Measurements from ENCODE around the gene BTG4.

Gene BTG4

DNA sequence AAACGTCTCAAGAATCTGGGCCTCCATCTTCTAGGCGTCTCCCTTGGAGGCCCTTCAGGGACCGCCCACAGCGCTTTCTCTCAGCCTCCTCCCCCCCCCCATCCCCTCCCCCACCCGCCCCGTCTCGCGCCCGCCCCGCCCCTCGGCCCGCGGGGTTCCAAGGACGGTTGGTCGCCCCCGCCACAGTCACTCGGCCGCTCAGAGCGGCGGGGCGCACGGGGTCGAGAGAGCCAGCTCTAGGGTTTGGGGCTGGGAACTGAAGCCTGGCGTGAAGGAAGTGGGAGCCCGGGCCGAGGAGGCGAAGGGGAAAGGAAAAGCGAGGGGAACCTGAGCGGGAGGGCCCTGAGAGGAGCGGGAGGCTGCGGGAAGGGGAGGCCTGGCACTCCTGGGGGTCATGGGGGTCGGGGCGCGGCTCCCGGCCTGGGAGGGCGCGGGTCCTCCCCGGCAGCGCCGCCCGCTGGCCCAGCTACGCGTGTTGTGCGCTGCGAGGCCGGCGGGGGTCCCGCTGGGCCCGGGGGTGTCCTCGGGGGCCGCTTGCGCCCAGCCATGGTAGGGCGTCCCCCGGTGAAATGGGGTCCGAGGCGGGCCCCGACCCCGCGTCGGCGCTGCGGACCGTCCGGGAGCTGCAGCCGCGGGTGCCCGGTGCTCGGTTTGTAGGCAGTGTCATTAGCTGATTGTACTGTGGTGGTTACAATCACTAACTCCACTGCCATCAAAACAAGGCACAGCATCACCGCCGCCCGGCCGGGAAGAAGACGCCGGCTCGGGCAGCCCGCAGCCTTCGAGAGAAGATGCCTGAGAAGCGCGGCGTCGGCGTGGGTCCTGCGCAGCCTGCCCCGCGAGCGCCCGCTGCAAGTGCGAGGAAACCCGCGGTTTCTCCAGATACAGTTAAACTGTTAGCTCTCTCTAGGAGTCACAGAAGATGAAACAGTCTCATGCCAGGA is at the start of gene BTG4:
Gene BTG4, minus strand, starts transcription at position 91 of the 944 bp plus-strand sequence. CDS start 13,610 bp downstream, outside the sequence.
- Mint-ChIP-seq H3K4me1 (ENCODE audit: low read depth) (peaks cover 22% of the 10 kb centered on the region), H3K4me3 (peak within 1 kb of the TSS; percentile 70), H3K9me3 (no peaks in the 10 kb centered on the region), H3K36me3 (ENCODE audit: low read depth) (no peaks in the 10 kb centered on the region), H3K27ac (no peak within 1 kb of the TSS), H3K27me3 (peaks cover 44% of the 10 kb centered on the region)

- H3K4me1 Mint-ChIP-seq (ENCODE audit: low read depth) = no peaks in the 10 kb centered on the region
- H3K4me3 Mint-ChIP-seq = no peak overlapping the region
- H3K27me3 Mint-ChIP-seq = no peaks in the 10 kb centered on the region
- no peak overlapping the region for H3K27ac Mint-ChIP-seq
- peaks cover 7% of the 10 kb centered on the region for H3K36me3 Mint-ChIP-seq (ENCODE audit: low read depth)
- H3K9me3 Mint-ChIP-seq = no peaks in the 10 kb centered on the region
Measured at GRCh38 chr11:111561791-111562325, 49.7 kb upstream of the BTG4 start.

GRCh38 chr11:111561306-111561705 is 49.1 kb upstream of the BTG4 start:
- Mint-ChIP-seq H3K27me3 (no peaks in the 10 kb centered on the region), H3K27ac (no peak overlapping the region), H3K36me3 (ENCODE audit: low read depth) (peaks cover 12% of the 10 kb centered on the region), H3K4me3 (no peak overlapping the region), H3K4me1 (ENCODE audit: low read depth) (no peaks in the 10 kb centered on the region), H3K9me3 (no peaks in the 10 kb centered on the region)

GRCh38 chr11:111560800-111561199 is 48.6 kb upstream of the BTG4 start:
- Mint-ChIP-seq H3K27me3 (no peaks in the 10 kb centered on the region), H3K4me3 (no peak overlapping the region), H3K4me1 (ENCODE audit: low read depth) (no peaks in the 10 kb centered on the region), H3K36me3 (ENCODE audit: low read depth) (peaks cover 17% of the 10 kb centered on the region), H3K9me3 (peaks cover 3% of the 10 kb centered on the region), H3K27ac (no peak overlapping the region)

DNA sequence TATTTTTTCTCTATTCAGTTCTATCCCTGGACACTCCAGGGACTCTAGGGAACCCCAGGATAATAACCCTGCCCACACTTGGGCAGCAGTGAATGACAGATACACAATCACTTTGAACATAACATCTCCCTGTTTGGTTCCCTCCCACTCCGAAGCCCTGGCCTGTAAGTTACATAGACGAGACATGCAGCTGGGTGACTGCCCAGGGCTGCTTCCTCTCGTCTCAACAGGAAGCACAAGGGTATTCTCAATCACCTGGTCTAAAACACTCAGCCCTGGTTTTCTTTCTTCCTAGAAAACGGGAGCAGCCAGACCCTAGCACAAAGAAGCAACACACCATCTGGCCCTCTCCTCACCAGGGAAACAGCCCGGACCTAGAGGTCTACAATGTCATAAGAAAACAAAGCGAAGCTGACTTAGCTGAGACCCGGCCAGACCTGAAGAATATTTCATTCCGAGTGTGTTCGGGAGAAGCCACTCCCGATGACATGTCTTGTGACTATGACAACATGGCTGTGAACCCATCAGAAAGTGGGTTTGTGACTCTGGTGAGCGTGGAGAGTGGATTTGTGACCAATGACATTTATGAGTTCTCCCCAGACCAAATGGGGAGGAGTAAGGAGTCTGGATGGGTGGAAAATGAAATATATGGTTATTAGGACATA is 47.7 kb upstream of the BTG4 start:
- H3K27me3 Mint-ChIP-seq = no peaks in the 10 kb centered on the region
- no peaks in the 10 kb centered on the region for H3K4me1 Mint-ChIP-seq (ENCODE audit: low read depth)
- peaks cover 26% of the 10 kb centered on the region for H3K36me3 Mint-ChIP-seq (ENCODE audit: low read depth)
- no peak overlapping the region for H3K4me3 Mint-ChIP-seq
- H3K9me3 Mint-ChIP-seq = peaks cover 9% of the 10 kb centered on the region
- H3K27ac Mint-ChIP-seq = no peak overlapping the region

DNA sequence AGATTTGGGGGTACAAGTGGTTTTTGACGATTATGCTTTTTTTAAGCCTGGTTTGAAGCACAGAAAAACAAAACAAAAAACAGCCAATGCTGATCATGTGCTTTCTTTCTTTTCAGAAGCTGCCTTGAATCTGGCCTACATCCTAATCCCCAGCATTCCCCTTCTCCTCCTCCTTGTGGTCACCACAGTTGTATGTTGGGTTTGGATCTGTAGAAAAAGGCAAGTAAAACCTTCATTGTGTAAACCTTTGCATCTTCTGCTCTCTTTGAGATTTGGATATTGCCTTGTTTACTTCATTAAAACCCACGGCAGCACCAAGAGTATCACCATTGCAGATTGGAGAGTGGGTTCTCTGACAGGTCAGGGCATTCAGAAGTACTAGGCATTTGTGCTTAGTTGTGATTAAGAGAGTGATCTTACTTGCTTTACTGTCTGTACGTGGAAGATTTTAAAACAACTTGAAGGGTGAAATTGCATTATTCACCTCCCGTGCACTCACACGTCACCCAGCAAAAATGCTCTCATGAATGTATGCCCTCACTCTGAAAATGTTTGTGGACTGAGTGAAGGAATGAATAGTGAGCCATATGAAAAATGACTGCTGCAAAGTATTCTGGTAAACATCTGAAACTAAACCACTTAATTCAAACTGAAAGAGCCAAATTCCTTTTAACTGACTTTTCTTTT is 45.4 kb upstream of the BTG4 start:
- Mint-ChIP-seq H3K4me1 (ENCODE audit: low read depth) (no peaks in the 10 kb centered on the region), H3K36me3 (ENCODE audit: low read depth) (peaks cover 34% of the 10 kb centered on the region), H3K9me3 (peaks cover 9% of the 10 kb centered on the region), H3K27ac (no peak overlapping the region), H3K4me3 (no peak overlapping the region), H3K27me3 (no peaks in the 10 kb centered on the region)

GRCh38 chr11:111555255-111555654 is 43.1 kb upstream of the BTG4 start:
- no peak overlapping the region for H3K4me3 Mint-ChIP-seq
- no peaks in the 10 kb centered on the region for H3K4me1 Mint-ChIP-seq (ENCODE audit: low read depth)
- H3K9me3 Mint-ChIP-seq = peaks cover 9% of the 10 kb centered on the region
- no peak overlapping the region for H3K27ac Mint-ChIP-seq
- peaks cover 34% of the 10 kb centered on the region for H3K36me3 Mint-ChIP-seq (ENCODE audit: low read depth)
- H3K27me3 Mint-ChIP-seq = no peaks in the 10 kb centered on the region

- H3K27me3 Mint-ChIP-seq = no peaks in the 10 kb centered on the region
- H3K4me3 Mint-ChIP-seq = no peak overlapping the region
- peaks cover 9% of the 10 kb centered on the region for H3K9me3 Mint-ChIP-seq
- H3K27ac Mint-ChIP-seq = no peak overlapping the region
- H3K4me1 Mint-ChIP-seq (ENCODE audit: low read depth) = no peaks in the 10 kb centered on the region
- peaks cover 39% of the 10 kb centered on the region for H3K36me3 Mint-ChIP-seq (ENCODE audit: low read depth)
Measured at GRCh38 chr11:111554532-111554931, 42.3 kb upstream of the BTG4 start.

DNA sequence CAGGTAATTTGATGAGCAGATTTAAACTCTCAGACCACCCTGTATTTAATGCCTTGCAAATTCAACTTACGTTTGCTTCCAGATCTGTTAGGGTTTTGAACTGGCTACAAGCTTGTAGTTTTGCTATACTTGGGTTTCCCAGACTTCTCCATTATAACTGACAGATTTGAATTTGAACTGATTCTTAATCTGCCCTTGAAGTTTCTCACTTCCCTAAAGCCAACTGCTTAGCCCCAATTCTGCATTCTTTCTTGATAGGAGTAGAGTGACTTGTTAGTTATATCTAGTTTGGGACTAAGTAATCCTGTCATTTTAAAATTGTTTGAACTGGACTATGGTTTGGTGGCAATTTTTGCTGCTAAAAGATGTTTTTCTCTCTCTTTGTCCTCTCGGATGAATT is 38.1 kb upstream of the BTG4 start:
- no peak overlapping the region for H3K4me3 Mint-ChIP-seq
- no peak overlapping the region for H3K27ac Mint-ChIP-seq
- peaks cover 34% of the 10 kb centered on the region for H3K36me3 Mint-ChIP-seq (ENCODE audit: low read depth)
- peaks cover 4% of the 10 kb centered on the region for H3K27me3 Mint-ChIP-seq
- H3K4me1 Mint-ChIP-seq (ENCODE audit: low read depth) = no peaks in the 10 kb centered on the region
- H3K9me3 Mint-ChIP-seq = peaks cover 1% of the 10 kb centered on the region

DNA sequence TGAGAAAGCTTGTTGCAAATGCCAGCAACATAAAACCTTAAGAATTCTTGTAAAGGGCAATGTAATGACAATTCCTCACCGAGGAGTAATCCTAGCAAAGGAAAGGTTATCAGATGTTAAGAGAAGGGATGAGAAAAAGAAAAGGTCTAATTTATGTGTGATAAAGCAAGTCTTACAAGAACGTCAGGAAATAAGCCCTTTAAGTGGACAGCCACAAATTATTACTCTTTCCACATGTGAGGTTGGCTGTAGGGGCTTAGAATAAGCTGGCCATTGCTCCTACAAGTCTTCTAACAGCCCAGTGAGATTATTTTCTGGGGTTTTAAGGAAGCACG is 37.6 kb upstream of the BTG4 start:
- Mint-ChIP-seq H3K27me3 (peaks cover 7% of the 10 kb centered on the region), H3K27ac (no peak overlapping the region), H3K4me3 (no peak overlapping the region), H3K36me3 (ENCODE audit: low read depth) (peaks cover 34% of the 10 kb centered on the region), H3K9me3 (no peaks in the 10 kb centered on the region), H3K4me1 (ENCODE audit: low read depth) (no peaks in the 10 kb centered on the region)

- no peaks in the 10 kb centered on the region for H3K4me1 Mint-ChIP-seq (ENCODE audit: low read depth)
- H3K9me3 Mint-ChIP-seq = no peaks in the 10 kb centered on the region
- peaks cover 35% of the 10 kb centered on the region for H3K36me3 Mint-ChIP-seq (ENCODE audit: low read depth)
- H3K4me3 Mint-ChIP-seq = no peak overlapping the region
- no peak overlapping the region for H3K27ac Mint-ChIP-seq
- H3K27me3 Mint-ChIP-seq = peaks cover 7% of the 10 kb centered on the region
Measured at GRCh38 chr11:111549196-111549868, 37.1 kb upstream of the BTG4 start.

DNA sequence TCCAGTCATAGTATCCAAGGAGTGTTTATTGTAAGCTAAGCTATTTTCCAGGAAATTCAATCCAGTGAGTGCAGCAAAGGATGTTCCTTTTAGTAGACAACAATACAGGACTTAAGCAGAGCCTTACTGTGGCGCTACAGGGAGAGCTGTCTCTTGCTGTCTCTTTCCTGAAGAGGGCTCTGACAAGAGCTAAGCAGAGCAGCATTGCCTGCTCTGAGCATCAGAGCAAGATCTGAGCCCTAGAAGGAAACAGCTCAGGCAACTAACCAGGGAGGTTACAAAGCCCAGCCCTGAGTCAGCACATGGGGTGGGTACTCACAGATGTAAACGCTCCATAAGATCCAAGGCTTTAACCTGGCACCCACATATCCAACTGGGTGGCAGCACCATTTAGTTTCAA is 36.3 kb upstream of the BTG4 start:
- Mint-ChIP-seq H3K36me3 (ENCODE audit: low read depth) (peaks cover 39% of the 10 kb centered on the region), H3K27me3 (peaks cover 13% of the 10 kb centered on the region), H3K27ac (no peak overlapping the region), H3K4me1 (ENCODE audit: low read depth) (peaks cover 1% of the 10 kb centered on the region), H3K9me3 (no peaks in the 10 kb centered on the region), H3K4me3 (no peak overlapping the region)

- H3K27me3 Mint-ChIP-seq = peaks cover 53% of the 10 kb centered on the region
- H3K9me3 Mint-ChIP-seq = peaks cover 6% of the 10 kb centered on the region
- H3K4me1 Mint-ChIP-seq (ENCODE audit: low read depth) = peaks cover 53% of the 10 kb centered on the region
- peaks cover 31% of the 10 kb centered on the region for H3K36me3 Mint-ChIP-seq (ENCODE audit: low read depth)
- H3K27ac Mint-ChIP-seq = no peak overlapping the region
- peak overlapping the region; percentile 86 for H3K4me3 Mint-ChIP-seq
Measured at GRCh38 chr11:111542606-111543275, 30.6 kb upstream of the BTG4 start.

Data from stimulated activated naive CD8-positive, alpha-beta T cell treated with anti-CD3 and anti-CD28 coated beads, Interleukin-15, Interleukin-2, amounts not matched to agents 100 ng/mL and 50 ng/mL, for 24 hours (primary cell).